Skeletal muscle satellite cell (primary cell): Measurements from ENCODE around the gene RGS8. TPM values are rescaled to one million over a fixed set of nuclear protein-coding genes. Genes with fewer than 3 reads are reported as not detected.

ENCODE experiments used
- H3K27me3 ChIP-seq: 2 replicates; pipeline ENCODE4 v1.7.0; 2013; ENCODE audit warnings: low read length; ENCODE audit not compliant: control insufficient read depth, insufficient read depth
- H3K36me3 ChIP-seq: 2 replicates; pipeline ENCODE4 v1.7.0; 2013; ENCODE audit warnings: mild to moderate bottlenecking, control low read depth, low read length; ENCODE audit not compliant: insufficient read depth
- H3K4me1 ChIP-seq: 2 replicates; pipeline ENCODE4 v1.7.0; 2013; ENCODE audit warnings: low read length; ENCODE audit not compliant: control insufficient read depth, insufficient read depth
- H3K4me2 ChIP-seq: 2 replicates; pipeline ENCODE4 v1.7.0; 2013; ENCODE audit warnings: mild to moderate bottlenecking, low read length
- H3K4me3 ChIP-seq: 2 replicates; pipeline ENCODE4 v1.7.0; 2013; ENCODE audit warnings: low read length
- H3K9ac ChIP-seq: 2 replicates; pipeline ENCODE4 v1.7.0; 2013; ENCODE audit warnings: mild to moderate bottlenecking, low read depth, low read length, moderate library complexity
- H3K9me3 ChIP-seq: replicated peaks from 2 replicates; pipeline ENCODE4 v1.7.0; 2013; ENCODE audit warnings: mild to moderate bottlenecking, control low read depth, low read length
- total RNA-seq: library from RNA; depleted of rRNA; stranded (reverse); fragments of >200 nt; gene quantifications from 2 replicates; pipeline ENCODE4 v1.2.3, GENCODE V29; 2012; rRNA removed

Gene RGS8
- not detected in 2 replicates for total RNA-seq

GRCh38 chr1:182684116-182684828 lies at the start of gene RGS8:
Gene RGS8 (minus strand): TSS chr1:182684587. CDS start chr1:182669649, 14,938 bp downstream.
- Histone ChIP-seq H3K4me2 (no peak within 1 kb of the TSS), H3K36me3 (no peaks in the 10 kb centered on the region), H3K4me3 (no peak within 1 kb of the TSS), H3K4me1 (peaks cover 7% of the 10 kb centered on the region), H3K27me3 (peaks cover 28% of the 10 kb centered on the region), H3K9me3 (no peaks in the 10 kb centered on the region), H3K9ac (no peak within 1 kb of the TSS)

GRCh38 chr1:182731852-182732575 lies 47.6 kb upstream of the RGS8 start:
- H3K4me1 ChIP-seq, result no peaks in the 10 kb centered on the region
- no peak overlapping the region for H3K9ac ChIP-seq
- no peaks in the 10 kb centered on the region for H3K9me3 ChIP-seq
- peaks cover 17% of the 10 kb centered on the region for H3K27me3 ChIP-seq
- no peaks in the 10 kb centered on the region for H3K36me3 ChIP-seq
- no peak overlapping the region for H3K4me3 ChIP-seq
- H3K4me2 ChIP-seq, result no peak overlapping the region

- Histone ChIP-seq H3K9ac (no peak overlapping the region), H3K36me3 (no peaks in the 10 kb centered on the region), H3K4me3 (no peak overlapping the region), H3K9me3 (no peaks in the 10 kb centered on the region), H3K27me3 (peaks cover 9% of the 10 kb centered on the region), H3K4me1 (no peaks in the 10 kb centered on the region), H3K4me2 (no peak overlapping the region)
Measured at GRCh38 chr1:182726912-182727311, 42.5 kb upstream of the RGS8 start.

GRCh38 chr1:182725259-182726255 lies 41.2 kb upstream of the RGS8 start:
- H3K36me3 ChIP-seq, result no peaks in the 10 kb centered on the region
- H3K27me3 ChIP-seq, result peaks cover under 1% of the 10 kb centered on the region
- H3K9me3 ChIP-seq, result no peaks in the 10 kb centered on the region
- no peak overlapping the region for H3K4me2 ChIP-seq
- no peak overlapping the region for H3K4me3 ChIP-seq
- no peaks in the 10 kb centered on the region for H3K4me1 ChIP-seq
- H3K9ac ChIP-seq, result no peak overlapping the region

GRCh38 chr1:182724215-182724614 lies 39.8 kb upstream of the RGS8 start:
- Histone ChIP-seq H3K4me1 (no peaks in the 10 kb centered on the region), H3K4me2 (no peak overlapping the region), H3K9me3 (no peaks in the 10 kb centered on the region), H3K4me3 (no peak overlapping the region), H3K9ac (no peak overlapping the region), H3K27me3 (no peaks in the 10 kb centered on the region), H3K36me3 (no peaks in the 10 kb centered on the region)

GRCh38 chr1:182723200-182723599 lies 38.8 kb upstream of the RGS8 start:
- no peak overlapping the region for H3K4me3 ChIP-seq
- no peak overlapping the region for H3K9ac ChIP-seq

GRCh38 chr1:182721525-182721924 lies 37.1 kb upstream of the RGS8 start:
- H3K4me3 ChIP-seq, result no peak overlapping the region
- H3K27me3 ChIP-seq, result peaks cover 8% of the 10 kb centered on the region
- no peak overlapping the region for H3K9ac ChIP-seq
- H3K4me1 ChIP-seq, result no peaks in the 10 kb centered on the region
- no peaks in the 10 kb centered on the region for H3K36me3 ChIP-seq
- no peak overlapping the region for H3K4me2 ChIP-seq
- no peaks in the 10 kb centered on the region for H3K9me3 ChIP-seq

More at GRCh38 chr1:182723200-182723599, 38.8 kb upstream of the RGS8 start:
- peaks cover 3% of the 10 kb centered on the region for H3K27me3 ChIP-seq
- H3K4me1 ChIP-seq, result no peaks in the 10 kb centered on the region
- H3K9me3 ChIP-seq, result no peaks in the 10 kb centered on the region
- H3K36me3 ChIP-seq, result no peaks in the 10 kb centered on the region
- H3K4me2 ChIP-seq, result no peak overlapping the region

GRCh38 chr1:182720463-182720862 lies 36.1 kb upstream of the RGS8 start:
- H3K4me1 ChIP-seq, result no peaks in the 10 kb centered on the region
- no peaks in the 10 kb centered on the region for H3K9me3 ChIP-seq
- no peak overlapping the region for H3K9ac ChIP-seq
- peaks cover 8% of the 10 kb centered on the region for H3K27me3 ChIP-seq
- H3K36me3 ChIP-seq, result no peaks in the 10 kb centered on the region
- H3K4me2 ChIP-seq, result no peak overlapping the region
- H3K4me3 ChIP-seq, result no peak overlapping the region

GRCh38 chr1:182719553-182719952 lies 35.2 kb upstream of the RGS8 start:
- Histone ChIP-seq H3K27me3 (peaks cover 8% of the 10 kb centered on the region), H3K4me3 (no peak overlapping the region), H3K36me3 (no peaks in the 10 kb centered on the region), H3K9me3 (no peaks in the 10 kb centered on the region), H3K9ac (no peak overlapping the region), H3K4me1 (no peaks in the 10 kb centered on the region), H3K4me2 (no peak overlapping the region)

GRCh38 chr1:182718311-182718710 lies 33.9 kb upstream of the RGS8 start:
- Histone ChIP-seq H3K4me3 (no peak overlapping the region), H3K36me3 (no peaks in the 10 kb centered on the region), H3K4me2 (no peak overlapping the region), H3K27me3 (peaks cover 8% of the 10 kb centered on the region), H3K4me1 (no peaks in the 10 kb centered on the region), H3K9ac (no peak overlapping the region), H3K9me3 (no peaks in the 10 kb centered on the region)
